ENCODE results near the gene MSH4.
A peak's percentile ranks its signal among the peaks of the same experiment; 100 is the strongest.
"Not testable (repeated sequence)": the region's sequence is repeated elsewhere in the genome, so short reads cannot be mapped to it uniquely, and the experiment has no call there.

MSH4 gene

GRCh38 chr1:75796376-75797272 is at the start of gene MSH4:
Gene MSH4, plus strand, starts transcription at chr1:75796882. Its CDS starts 104 bp downstream, at chr1:75796986.
- no peak for DNase-seq (ENCODE audit: low read depth in 2 of 2, low spot score in 1 of 2)

- not testable (repeated sequence) for DNase-seq (ENCODE audit: low read depth in 2 of 2, low spot score in 1 of 2)
Observed at GRCh38 chr1:75757210-75757609, 39.5 kb upstream of the MSH4 start.

GRCh38 chr1:75758543-75758942 is 38.1 kb upstream of the MSH4 start:
- DNase-seq (ENCODE audit: low read depth in 2 of 2, low spot score in 1 of 2): not testable (repeated sequence)

- DNase-seq (ENCODE audit: low read depth in 2 of 2, low spot score in 1 of 2): no peak
Observed at GRCh38 chr1:75764057-75764655, 32.5 kb upstream of the MSH4 start.

GRCh38 chr1:75765697-75766355 is 30.9 kb upstream of the MSH4 start:
- no peak for DNase-seq (ENCODE audit: low read depth in 2 of 2, low spot score in 1 of 2)

GRCh38 chr1:75768016-75768415 is 28.7 kb upstream of the MSH4 start:
- DNase-seq (ENCODE audit: low read depth in 2 of 2, low spot score in 1 of 2): no peak

GRCh38 chr1:75770761-75771160 is 25.9 kb upstream of the MSH4 start:
- DNase-seq (ENCODE audit: low read depth in 2 of 2, low spot score in 1 of 2): no peak

- DNase-seq (ENCODE audit: low read depth in 2 of 2, low spot score in 1 of 2): no peak
Observed at GRCh38 chr1:75771978-75772377, 24.7 kb upstream of the MSH4 start.

GRCh38 chr1:75777812-75778211 is 18.9 kb upstream of the MSH4 start:
- DNase-seq (ENCODE audit: low read depth in 2 of 2, low spot score in 1 of 2): not testable (repeated sequence)

GRCh38 chr1:75778694-75779093 is 18.0 kb upstream of the MSH4 start:
- not testable (repeated sequence) for DNase-seq (ENCODE audit: low read depth in 2 of 2, low spot score in 1 of 2)

GRCh38 chr1:75780183-75780582 is 16.5 kb upstream of the MSH4 start:
- not testable (repeated sequence) for DNase-seq (ENCODE audit: low read depth in 2 of 2, low spot score in 1 of 2)

- not testable (repeated sequence) for DNase-seq (ENCODE audit: low read depth in 2 of 2, low spot score in 1 of 2)
Observed at GRCh38 chr1:75783920-75784319, 12.8 kb upstream of the MSH4 start.

- DNase-seq (ENCODE audit: low read depth in 2 of 2, low spot score in 1 of 2): no peak
Observed at GRCh38 chr1:75785320-75785982, 11.2 kb upstream of the MSH4 start.

GRCh38 chr1:75785983-75786853 is 10.5 kb upstream of the MSH4 start, which contains the start of gene RABGGTB:
Gene RABGGTB, plus strand, starts transcription at chr1:75786256. Its CDS starts 16 bp downstream, at chr1:75786272.
- DNase-seq (ENCODE audit: low read depth in 2 of 2, low spot score in 1 of 2): peak; percentile 78 to 87

- no peak for DNase-seq (ENCODE audit: low read depth in 2 of 2, low spot score in 1 of 2)
Observed at GRCh38 chr1:75786901-75787493, 9.7 kb upstream of the MSH4 start.

- DNase-seq (ENCODE audit: low read depth in 2 of 2, low spot score in 1 of 2): no peak
Observed at GRCh38 chr1:75787524-75787923, 9.2 kb upstream of the MSH4 start.

- DNase-seq (ENCODE audit: low read depth in 2 of 2, low spot score in 1 of 2): no peak
Observed at GRCh38 chr1:75789988-75790387, 6.7 kb upstream of the MSH4 start.

- no peak for DNase-seq (ENCODE audit: low read depth in 2 of 2, low spot score in 1 of 2)
Observed at GRCh38 chr1:75791022-75791421, 5.7 kb upstream of the MSH4 start.

GRCh38 chr1:75792091-75792490 is 4.6 kb upstream of the MSH4 start:
- DNase-seq (ENCODE audit: low read depth in 2 of 2, low spot score in 1 of 2): no peak

- no peak for DNase-seq (ENCODE audit: low read depth in 2 of 2, low spot score in 1 of 2)
Observed at GRCh38 chr1:75794382-75794781, 2.3 kb upstream of the MSH4 start.
